IgD-negative memory B cell (primary cell): ENCODE measurements around the gene NDUFB10. TPM values are rescaled to one million over a fixed set of nuclear protein-coding genes. Genes with fewer than 3 reads are reported as not detected.

Source experiments
- polyA plus RNA-seq: library from polyadenylated mRNA; unstranded; fragments of 300-500 nt; fragmentation: Illumina TruSeq; gene quantifications from one replicate; pipeline ENCODE4 v1.2.3, GENCODE V29; 2021

NDUFB10 gene
- polyA plus RNA-seq, 1 donor from 2014 or later: 204 TPM

Other genes starting within 250 kb of the NDUFB10 start
- 66.1 TPM for gene NME3, start 188.0 kb upstream of the NDUFB10 start, polyA plus RNA-seq
- gene EME2, start 186.7 kb upstream of the NDUFB10 start, polyA plus RNA-seq: 1.5 TPM
- gene MRPS34, start 186.4 kb upstream of the NDUFB10 start, polyA plus RNA-seq: 156 TPM
- gene SPSB3, start 177.0 kb upstream of the NDUFB10 start, polyA plus RNA-seq: 55.2 TPM
- gene NUBP2, start 176.6 kb upstream of the NDUFB10 start, polyA plus RNA-seq: 76.9 TPM
- not detected for gene IGFALS, start 165.8 kb upstream of the NDUFB10 start, polyA plus RNA-seq
- gene HAGH, start 132.7 kb upstream of the NDUFB10 start, polyA plus RNA-seq: 31.6 TPM
- 19.0 TPM for gene FAHD1, start 132.3 kb upstream of the NDUFB10 start, polyA plus RNA-seq
- gene MEIOB, start 87.4 kb upstream of the NDUFB10 start, polyA plus RNA-seq: not detected
- not detected for gene HS3ST6, start 41.1 kb upstream of the NDUFB10 start, polyA plus RNA-seq
- gene MSRB1, start 16.3 kb upstream of the NDUFB10 start, polyA plus RNA-seq: 17.2 TPM
- gene RPL3L, start 4.8 kb upstream of the NDUFB10 start, polyA plus RNA-seq: not detected
- 6,339 TPM for gene RPS2, start 5.3 kb downstream of the NDUFB10 start, polyA plus RNA-seq
- not detected for gene RNF151, start 7.3 kb downstream of the NDUFB10 start, polyA plus RNA-seq
- gene TBL3, start 12.5 kb downstream of the NDUFB10 start, polyA plus RNA-seq: 52.0 TPM
- gene NOXO1, start 21.9 kb downstream of the NDUFB10 start, polyA plus RNA-seq: not detected
- 39.0 TPM for gene GFER, start 24.7 kb downstream of the NDUFB10 start, polyA plus RNA-seq
- 4.9 TPM for gene SYNGR3, start 30.4 kb downstream of the NDUFB10 start, polyA plus RNA-seq
- 11.0 TPM for gene ZNF598, start 50.3 kb downstream of the NDUFB10 start, polyA plus RNA-seq
- not detected for gene NPW, start 60.2 kb downstream of the NDUFB10 start, polyA plus RNA-seq
- gene NHERF2, start 67.4 kb downstream of the NDUFB10 start, polyA plus RNA-seq: not detected
- 35.2 TPM for gene NTHL1, start 88.3 kb downstream of the NDUFB10 start, polyA plus RNA-seq
- gene TSC2, start 88.4 kb downstream of the NDUFB10 start, polyA plus RNA-seq: 30.3 TPM
- gene PKD1, start 176.4 kb downstream of the NDUFB10 start, polyA plus RNA-seq: 7.4 TPM
- gene RAB26, start 189.1 kb downstream of the NDUFB10 start, polyA plus RNA-seq: 0.41 TPM
- 7.0 TPM for gene TRAF7, start 196.2 kb downstream of the NDUFB10 start, polyA plus RNA-seq
- gene CASKIN1, start 237.1 kb downstream of the NDUFB10 start, polyA plus RNA-seq: not detected
- gene MLST8, start 245.9 kb downstream of the NDUFB10 start, polyA plus RNA-seq: 44.1 TPM